Left lung (tissue), 10 donors: Measurements from ENCODE around the gene STAB2. TPM values are rescaled to one million over a fixed set of nuclear protein-coding genes. Genes with fewer than 3 reads are reported as not detected.

Experiments used
- ATAC-seq: fragments of 200-7000 bp; cut with Tn5 transposase; one replicate; pipeline ENCODE4 v1.9.1; 2020; ENCODE audit warnings: moderate library complexity
- DNase-seq, 4 donors: peaks; one replicate each; pipeline ENCODE4 v3.0.0-alpha.2; 2013 to 2020
- H3K27ac ChIP-seq, 2 donors: fragments of 200-600 bp; sonication (generic) in 1 of 2; one replicate each; pipeline versions ENCODE4 v1.5.0 to v1.8.0; 2020 to 2021
- H3K27me3 ChIP-seq, 2 donors: fragments of 200-600 bp; sonication (generic) in 1 of 2; one replicate each; pipeline versions ENCODE4 v1.5.0 to v1.8.0; 2020 to 2021
- H3K36me3 ChIP-seq, 2 donors: fragments of 200-600 bp; sonication (generic) in 1 of 2; one replicate each; pipeline versions ENCODE4 v1.5.0 to v1.8.0; 2020 to 2021
- H3K4me1 ChIP-seq, 2 donors: fragments of 200-600 bp; one replicate each; pipeline ENCODE4 v1.8.0; 2021
- H3K4me3 ChIP-seq, 2 donors: fragments of 200-600 bp; sonication (generic) in 1 of 2; one replicate each; pipeline versions ENCODE4 v1.5.0 to v1.8.0; 2020 to 2021; ENCODE audit warnings: mild to moderate bottlenecking in 1 of 2
- H3K9me3 ChIP-seq, 2 donors: fragments of 200-600 bp; sonication (generic) in 1 of 2; one replicate each; pipeline versions ENCODE4 v1.5.0 to v1.8.0; 2020 to 2021
- CTCF ChIP-seq, 2 donors: fragments of 200-600 bp; sonication (generic) in 1 of 2; IDR thresholded peaks; one replicate each; pipeline versions ENCODE4 v1.5.0 to v1.8.0; 2021; ENCODE audit warnings: antibody characterized with exemption in 2 of 2
- intact Hi-C, 2 donors: fragments of 100-400 bp; cut with DNase I; formaldehyde crosslinking; loops; one replicate each; pipeline versions ENCODE4 v1.11.2 to v1.14.2; 2022
- polyA plus RNA-seq, 6 donors: library from polyadenylated mRNA; unstranded; fragments of 120-200 nt; gene quantifications; one replicate each; pipeline ENCODE4 v1.2.1, GENCODE V29; 2013; ENCODE audit not compliant: insufficient read length in 6 of 6
- total RNA-seq, 2 donors: library from RNA; stranded (reverse); fragmentation: NEBNext Ultra II Directional; extraction: Animal tissue kit (Norgen Biotek cat#: 25700); gene quantifications; one replicate each; pipeline ENCODE4 v1.2.1, GENCODE V29; 2021
- donor health status: DM: no; HTN: yes; CAD: no.
- donor health status: DM: no; HTN: no; CAD: no.

STAB2 gene
- total and polyA plus RNA-seq, 8 donors, result 1.3 to 41.9 (median 31.5) TPM

DNA sequence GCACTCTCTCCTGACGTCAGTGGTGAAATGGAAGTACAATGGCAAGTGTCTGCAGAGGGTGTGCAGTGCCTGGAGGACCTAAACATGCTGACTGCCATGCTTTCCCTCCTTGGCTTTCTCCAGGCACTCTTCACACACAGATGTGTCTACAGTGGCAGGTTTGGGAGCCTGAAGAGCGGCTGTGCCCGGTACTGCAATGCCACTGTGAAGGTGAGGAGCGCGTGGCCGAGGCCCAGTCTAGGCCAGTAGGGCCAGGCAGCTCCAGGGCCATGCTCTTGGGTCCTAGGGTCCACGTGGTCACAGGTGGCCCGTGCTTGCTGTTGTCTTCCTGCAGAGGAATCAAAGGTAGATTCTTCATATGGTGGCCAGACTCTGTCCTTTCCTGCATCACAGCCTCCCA, 81.4 kb downstream of the STAB2 start:
- Histone ChIP-seq H3K9me3 (no peaks in the 10 kb centered on the region), H3K36me3 (no peaks in the 10 kb centered on the region), H3K27me3 (peaks cover 0 to 7% of the 10 kb centered on the region in 2 donors), H3K4me1 (no peaks in the 10 kb centered on the region), H3K4me3 (no peak overlapping the region), H3K27ac (no peak overlapping the region)
- no peak for ATAC-seq
- TF ChIP-seq CTCF (IDR thresholded peaks at IDR 0.05), result no peak
- intact Hi-C loops, result no loop called here
- DNase-seq, result no peak

GRCh38 chr12:103671367-103671766, 84.3 kb downstream of the STAB2 start:
- ATAC-seq (no peak), DNase-seq (no peak)
- Histone ChIP-seq H3K27me3 (no peaks in the 10 kb centered on the region), H3K9me3 (no peaks in the 10 kb centered on the region), H3K4me3 (no peak overlapping the region), H3K4me1 (no peaks in the 10 kb centered on the region), H3K27ac (no peak overlapping the region), H3K36me3 (no peaks in the 10 kb centered on the region)
- TF ChIP-seq CTCF (IDR thresholded peaks at IDR 0.05), result no peak
- intact Hi-C loops, result no loop called here

- Histone ChIP-seq H3K4me3 (no peak overlapping the region), H3K27ac (no peak overlapping the region), H3K27me3 (no peaks in the 10 kb centered on the region), H3K4me1 (no peaks in the 10 kb centered on the region), H3K9me3 (no peaks in the 10 kb centered on the region), H3K36me3 (no peaks in the 10 kb centered on the region)
- intact Hi-C loops, result no loop called here
- DNase-seq, result no peak
- no peak for ATAC-seq
- TF ChIP-seq CTCF (IDR thresholded peaks at IDR 0.05), result no peak
Observed at GRCh38 chr12:103672401-103673119, 85.5 kb downstream of the STAB2 start.

- Histone ChIP-seq H3K27me3 (no peaks in the 10 kb centered on the region), H3K9me3 (no peaks in the 10 kb centered on the region), H3K4me1 (no peaks in the 10 kb centered on the region), H3K27ac (no peak overlapping the region), H3K4me3 (no peak overlapping the region), H3K36me3 (no peaks in the 10 kb centered on the region)
- intact Hi-C loops, result no loop called here
- TF ChIP-seq CTCF (IDR thresholded peaks at IDR 0.05), result no peak
- DNase-seq, result no peak
- peak; percentile 62 for ATAC-seq
Observed at GRCh38 chr12:103673487-103673886, 86.4 kb downstream of the STAB2 start.

- peak; percentile 58 for ATAC-seq
- H3K27ac ChIP-seq, result no peak overlapping the region
Observed at GRCh38 chr12:103673891-103674375, 86.9 kb downstream of the STAB2 start.

More at GRCh38 chr12:103673891-103674375, 86.9 kb downstream of the STAB2 start:
- TF ChIP-seq CTCF (IDR thresholded peaks at IDR 0.05), result no peak
- intact Hi-C loops, result no loop called here
- H3K9me3 ChIP-seq, result no peaks in the 10 kb centered on the region
- H3K27me3 ChIP-seq, result no peaks in the 10 kb centered on the region
- H3K36me3 ChIP-seq, result no peaks in the 10 kb centered on the region
- H3K4me1 ChIP-seq, result no peaks in the 10 kb centered on the region
- DNase-seq, result no peak
- no peak overlapping the region for H3K4me3 ChIP-seq
